Left ventricle myocardium inferior (tissue), 1 donor: ENCODE measurements around the gene ZNF524. TPM values are rescaled to one million over a fixed set of nuclear protein-coding genes. Genes with fewer than 3 reads are reported as not detected.
A peak's percentile ranks its signal among the peaks of the same experiment; 100 is the strongest.

Experiments used
- DNase-seq: peaks from one replicate; pipeline ENCODE4 v3.0.0-alpha.2; 2020
- H3K27ac ChIP-seq: fragments of 200-600 bp; replicated peaks from 2 replicates; pipeline ENCODE4 v1.8.0; 2021
- H3K27me3 ChIP-seq: fragments of 200-600 bp; 2 replicates; pipeline ENCODE4 v1.8.0; 2021; ENCODE audit warnings: low read depth
- H3K36me3 ChIP-seq: fragments of 200-600 bp; 2 replicates; pipeline ENCODE4 v1.8.0; 2021
- H3K4me1 ChIP-seq: fragments of 200-600 bp; 2 replicates; pipeline ENCODE4 v1.8.0; 2021
- H3K4me3 ChIP-seq: fragments of 200-600 bp; 2 replicates; pipeline ENCODE4 v1.8.0; 2021; ENCODE audit warnings: mild to moderate bottlenecking, moderate library complexity
- H3K9me3 ChIP-seq: fragments of 200-600 bp; replicated peaks from 2 replicates; pipeline ENCODE4 v1.8.0; 2021
- intact Hi-C: fragments of 100-400 bp; cut with micrococcal nuclease; formaldehyde crosslinking; loops from one replicate; pipeline ENCODE4 v1.11.0; 2022
- total RNA-seq: library from RNA; stranded (reverse); fragmentation: NEBNext Ultra II Directional; extraction: Animal tissue kit (Norgen Biotek cat#: 25700); gene quantifications from one replicate; pipeline ENCODE4 v1.2.1, GENCODE V29; 2021
- TF ChIP-seq, protein P1 (sequence below): fragments of 200-600 bp; IDR thresholded peaks from 2 replicates; pipeline ENCODE4 v1.8.0; 2021; ENCODE audit warnings: antibody characterized with exemption, mild to moderate bottlenecking, borderline replicate concordance
- donor health status: DM: no; HTN: yes; CAD: no; lungs with severe emphysema.

Gene ZNF524
- total RNA-seq, 1 donor from 2014 or later, result 15.6 TPM

DNA sequence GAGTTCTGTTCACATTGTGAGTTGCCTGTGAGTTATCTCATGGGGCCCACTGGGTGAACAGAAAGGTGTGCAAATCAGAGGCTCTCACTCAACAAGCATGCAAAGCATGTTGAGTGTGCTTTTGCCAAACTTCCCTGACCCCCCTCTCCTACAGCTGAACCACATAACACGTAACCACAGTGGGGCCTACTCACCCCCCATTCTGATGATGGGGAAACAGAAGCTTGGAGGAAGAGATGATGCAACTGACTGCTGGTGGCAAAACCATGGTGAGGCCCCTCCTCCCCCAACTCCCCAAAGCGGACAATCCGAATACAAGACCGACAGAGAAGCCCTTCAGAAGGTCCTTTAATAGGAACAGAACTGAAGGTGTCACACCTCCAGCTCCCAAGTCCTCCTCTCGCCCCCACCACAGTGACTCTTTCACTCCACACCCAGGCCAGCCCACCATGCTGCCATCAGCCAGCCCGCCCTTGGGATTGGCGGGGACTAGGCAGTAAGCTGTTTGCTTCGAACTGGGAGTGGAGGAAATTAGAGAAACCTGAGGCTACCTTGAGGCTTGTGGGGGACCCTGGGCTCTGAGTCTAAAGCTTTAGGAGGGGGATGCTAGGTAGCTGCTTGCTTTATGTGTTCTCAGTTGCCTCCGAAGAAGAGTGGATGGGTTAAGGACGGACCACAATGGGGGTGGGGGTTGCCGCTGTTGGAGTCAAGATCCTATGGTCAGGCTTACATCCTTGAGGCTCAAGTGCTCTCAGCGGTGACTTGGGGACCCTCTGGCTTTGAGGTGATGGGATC lies 20.5 kb downstream of the ZNF524 start:
- peaks cover 34% of the 10 kb centered on the region for H3K36me3 ChIP-seq
- no peak overlapping the region for H3K27ac ChIP-seq
- H3K27me3 ChIP-seq, result no peaks in the 10 kb centered on the region
- DNase-seq, result no peak
- H3K4me1 ChIP-seq, result peaks cover 20% of the 10 kb centered on the region
- TF ChIP-seq, protein P1, sequence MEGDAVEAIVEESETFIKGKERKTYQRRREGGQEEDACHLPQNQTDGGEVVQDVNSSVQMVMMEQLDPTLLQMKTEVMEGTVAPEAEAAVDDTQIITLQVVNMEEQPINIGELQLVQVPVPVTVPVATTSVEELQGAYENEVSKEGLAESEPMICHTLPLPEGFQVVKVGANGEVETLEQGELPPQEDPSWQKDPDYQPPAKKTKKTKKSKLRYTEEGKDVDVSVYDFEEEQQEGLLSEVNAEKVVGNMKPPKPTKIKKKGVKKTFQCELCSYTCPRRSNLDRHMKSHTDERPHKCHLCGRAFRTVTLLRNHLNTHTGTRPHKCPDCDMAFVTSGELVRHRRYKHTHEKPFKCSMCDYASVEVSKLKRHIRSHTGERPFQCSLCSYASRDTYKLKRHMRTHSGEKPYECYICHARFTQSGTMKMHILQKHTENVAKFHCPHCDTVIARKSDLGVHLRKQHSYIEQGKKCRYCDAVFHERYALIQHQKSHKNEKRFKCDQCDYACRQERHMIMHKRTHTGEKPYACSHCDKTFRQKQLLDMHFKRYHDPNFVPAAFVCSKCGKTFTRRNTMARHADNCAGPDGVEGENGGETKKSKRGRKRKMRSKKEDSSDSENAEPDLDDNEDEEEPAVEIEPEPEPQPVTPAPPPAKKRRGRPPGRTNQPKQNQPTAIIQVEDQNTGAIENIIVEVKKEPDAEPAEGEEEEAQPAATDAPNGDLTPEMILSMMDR, result no peak
- H3K9me3 ChIP-seq, result no peaks in the 10 kb centered on the region
- H3K4me3 ChIP-seq, result no peak overlapping the region
- intact Hi-C loops, result no loop called here

DNA sequence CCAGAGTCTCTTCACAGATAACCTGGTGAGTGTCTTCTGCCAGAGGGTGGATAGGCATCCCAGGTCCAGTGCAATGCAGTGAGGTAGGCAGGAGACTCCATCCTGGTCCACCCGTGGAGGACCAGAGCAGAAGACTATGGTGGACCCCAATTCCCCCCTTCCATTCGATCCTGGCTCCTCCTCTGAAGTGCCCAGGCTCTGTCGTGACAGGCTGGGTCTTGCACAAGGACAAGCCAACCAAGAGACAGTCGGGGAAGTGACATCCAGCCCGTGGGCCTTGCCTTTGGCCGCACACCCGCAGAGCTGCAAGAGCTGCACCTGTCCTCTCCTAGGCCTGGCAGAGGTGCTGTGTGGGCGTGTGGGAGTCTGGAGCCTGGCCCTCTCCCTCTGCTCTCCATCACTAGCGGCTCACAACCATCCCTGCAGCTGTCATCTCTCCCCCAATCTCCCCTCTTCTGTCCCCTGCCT lies 21.2 kb downstream of the ZNF524 start:
- DNase-seq, result no peak

DNA sequence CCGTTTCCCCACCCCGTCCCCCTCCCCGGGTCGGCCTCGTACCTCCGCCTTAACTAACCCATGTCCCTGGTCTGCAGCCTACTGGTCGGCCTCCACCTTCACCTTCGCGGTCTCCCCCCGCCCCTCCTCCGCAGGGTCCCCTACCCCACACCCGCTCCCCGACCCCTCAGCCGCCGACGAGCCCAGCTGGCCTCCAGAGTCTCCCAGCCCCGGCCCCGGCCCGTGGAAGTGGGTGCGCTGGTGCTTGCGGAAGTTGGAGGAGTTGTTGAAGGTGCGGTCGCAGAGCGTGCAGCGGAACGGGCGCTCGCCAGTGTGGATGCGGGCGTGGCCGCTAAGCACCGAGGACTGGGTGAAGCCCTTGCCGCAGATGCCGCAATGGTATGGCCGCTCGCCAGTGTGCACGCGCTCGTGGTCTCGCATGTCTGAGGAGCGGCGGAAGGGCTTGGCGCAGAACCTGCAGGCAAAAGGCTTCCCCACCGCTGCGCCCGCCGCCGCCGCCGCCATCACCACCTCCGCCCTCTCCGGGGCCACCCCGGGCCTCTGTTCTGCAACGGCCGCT lies 21.7 kb downstream of the ZNF524 start:
- intact Hi-C loops, result no loop called here
- no peak for DNase-seq
- no peak overlapping the region for H3K27ac ChIP-seq

More for the DNA sequence above, 21.2 kb downstream of the ZNF524 start:
- TF ChIP-seq, protein P1, result no peak
- Histone ChIP-seq H3K36me3 (peaks cover 28% of the 10 kb centered on the region), H3K27me3 (no peaks in the 10 kb centered on the region), H3K4me1 (peaks cover 20% of the 10 kb centered on the region), H3K4me3 (no peak overlapping the region), H3K27ac (no peak overlapping the region), H3K9me3 (no peaks in the 10 kb centered on the region)
- intact Hi-C loops, result no loop called here

DNA sequence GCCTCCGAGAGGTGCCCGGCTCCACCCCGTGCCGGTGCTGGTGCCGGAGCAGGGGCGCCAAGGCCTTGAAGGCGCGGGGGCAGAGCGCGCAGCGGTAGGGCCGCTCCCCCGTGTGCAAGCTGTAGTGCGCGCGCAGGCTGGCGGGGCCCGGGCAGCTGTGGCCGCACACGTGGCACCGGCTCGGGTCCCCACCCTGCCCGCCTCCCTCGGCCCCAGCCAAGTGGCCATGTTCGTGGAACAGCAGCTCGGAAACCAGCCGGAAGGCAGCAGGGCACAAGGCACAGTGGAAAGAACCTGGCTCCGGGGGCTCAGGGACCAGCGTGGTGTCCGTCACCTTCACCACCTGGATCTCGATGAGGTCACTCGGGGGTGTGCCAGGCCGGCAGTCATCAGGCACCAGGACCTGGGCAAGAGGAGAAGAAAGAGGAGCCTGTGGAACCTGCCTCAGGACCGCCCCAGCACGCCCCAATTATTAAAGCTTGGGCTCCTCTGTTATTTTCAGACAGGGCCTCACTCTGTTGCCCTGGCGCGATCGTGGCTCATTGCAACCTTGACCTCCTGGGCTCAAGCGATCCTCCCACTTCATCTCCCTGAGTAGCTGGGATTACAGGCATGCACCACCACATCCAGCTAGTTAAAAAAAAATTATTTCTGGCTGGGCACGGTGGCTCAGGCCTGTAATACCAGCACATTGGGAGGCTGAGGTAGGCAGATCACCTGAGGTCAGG lies 22.3 kb downstream of the ZNF524 start:
- peaks cover 16% of the 10 kb centered on the region for H3K36me3 ChIP-seq
- DNase-seq, result no peak
- H3K27me3 ChIP-seq, result no peaks in the 10 kb centered on the region
- peaks cover 20% of the 10 kb centered on the region for H3K4me1 ChIP-seq
- H3K9me3 ChIP-seq, result no peaks in the 10 kb centered on the region
- peak overlapping the region; percentile 95 for H3K27ac ChIP-seq
- TF ChIP-seq, protein P1, result no peak
- intact Hi-C loops, result no loop called here
- H3K4me3 ChIP-seq, result no peak overlapping the region

More for the DNA sequence above, 21.7 kb downstream of the ZNF524 start:
- no peak overlapping the region for H3K4me3 ChIP-seq
- peaks cover 23% of the 10 kb centered on the region for H3K36me3 ChIP-seq
- H3K27me3 ChIP-seq, result no peaks in the 10 kb centered on the region
- H3K4me1 ChIP-seq, result peaks cover 20% of the 10 kb centered on the region
- TF ChIP-seq, protein P1, result no peak
- H3K9me3 ChIP-seq, result no peaks in the 10 kb centered on the region

DNA sequence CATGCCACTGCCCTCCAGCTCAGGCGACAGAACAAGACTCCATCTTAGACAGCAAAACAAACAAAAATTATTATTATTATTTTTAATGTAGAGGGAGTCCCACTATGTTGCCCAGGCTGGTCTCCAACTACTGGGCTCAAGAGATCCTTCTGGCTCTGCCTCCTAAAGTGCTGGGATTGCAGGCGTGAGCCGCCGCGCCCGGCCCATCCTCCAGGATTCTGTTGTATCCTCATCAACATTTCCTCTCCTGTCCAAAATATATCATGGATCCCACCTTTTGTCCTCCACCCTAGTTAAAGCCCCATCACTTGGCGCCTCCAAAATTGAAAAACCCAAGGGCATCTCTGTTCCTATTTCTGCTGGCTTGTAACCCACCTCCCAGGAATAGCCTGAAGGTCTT lies 23.0 kb downstream of the ZNF524 start:
- Histone ChIP-seq H3K4me1 (peaks cover 20% of the 10 kb centered on the region), H3K27ac (peak overlapping the region; percentile 95), H3K4me3 (peak overlapping the region; percentile 69), H3K9me3 (no peaks in the 10 kb centered on the region), H3K36me3 (peaks cover 10% of the 10 kb centered on the region), H3K27me3 (no peaks in the 10 kb centered on the region)
- no peak for DNase-seq
- TF ChIP-seq, protein P1, result no peak
- intact Hi-C loops, result no loop called here
